ENCODE measurements around the gene EEF1G. TPM values are rescaled to one million over a fixed set of nuclear protein-coding genes. Genes with fewer than 3 reads are reported as not detected.

Gene EEF1G
- total RNA-seq, 1 experiment from 2014 or later = 1,855 TPM

- Mint-ChIP-seq H3K4me1 (ENCODE audit: insufficient read depth, unreplicated experiment) (peaks cover 38% of the 10 kb centered on the region), H3K27ac (ENCODE audit: low read depth, unreplicated experiment) (peak overlapping the region; percentile 96), H3K27me3 (ENCODE audit: insufficient read depth, unreplicated experiment) (no peaks in the 10 kb centered on the region), H3K4me3 (ENCODE audit: unreplicated experiment) (peak overlapping the region; percentile 86), H3K36me3 (ENCODE audit: insufficient read depth, unreplicated experiment) (peaks cover 77% of the 10 kb centered on the region), H3K9me3 (ENCODE audit: unreplicated experiment) (no peaks in the 10 kb centered on the region)
- intact Hi-C loops (cut with micrococcal nuclease) = no loop called here
- POLR2A ChIA-PET = interaction anchor here (0.6 to 5.2 kb wide), 33 partner anchors 8 to 1896 kb away, joined by 3 to 152 read pairs (median 5); partner anchors contain the start of genes AHNAK, B3GAT3, C11orf98 and CSKMT
- TF ChIP-seq, protein P1, sequence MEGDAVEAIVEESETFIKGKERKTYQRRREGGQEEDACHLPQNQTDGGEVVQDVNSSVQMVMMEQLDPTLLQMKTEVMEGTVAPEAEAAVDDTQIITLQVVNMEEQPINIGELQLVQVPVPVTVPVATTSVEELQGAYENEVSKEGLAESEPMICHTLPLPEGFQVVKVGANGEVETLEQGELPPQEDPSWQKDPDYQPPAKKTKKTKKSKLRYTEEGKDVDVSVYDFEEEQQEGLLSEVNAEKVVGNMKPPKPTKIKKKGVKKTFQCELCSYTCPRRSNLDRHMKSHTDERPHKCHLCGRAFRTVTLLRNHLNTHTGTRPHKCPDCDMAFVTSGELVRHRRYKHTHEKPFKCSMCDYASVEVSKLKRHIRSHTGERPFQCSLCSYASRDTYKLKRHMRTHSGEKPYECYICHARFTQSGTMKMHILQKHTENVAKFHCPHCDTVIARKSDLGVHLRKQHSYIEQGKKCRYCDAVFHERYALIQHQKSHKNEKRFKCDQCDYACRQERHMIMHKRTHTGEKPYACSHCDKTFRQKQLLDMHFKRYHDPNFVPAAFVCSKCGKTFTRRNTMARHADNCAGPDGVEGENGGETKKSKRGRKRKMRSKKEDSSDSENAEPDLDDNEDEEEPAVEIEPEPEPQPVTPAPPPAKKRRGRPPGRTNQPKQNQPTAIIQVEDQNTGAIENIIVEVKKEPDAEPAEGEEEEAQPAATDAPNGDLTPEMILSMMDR (IDR thresholded peaks at IDR 0.05; ENCODE audit: unreplicated experiment) = no peak
- BruUV-seq (replicated peaks) = no TSS peak
- peak; percentile 98 for DNase-seq (ENCODE audit: unreplicated experiment)
- CTCF ChIA-PET = interaction anchor here (0.6 to 1.4 kb wide), 3 partner anchors 14 to 263 kb away, joined by 3 to 4 read pairs (median 3); partner anchors contain the start of genes EML3 and ROM1
Measured at GRCh38 chr11:62599069-62599696, 25.5 kb upstream of the EEF1G start.

DNA sequence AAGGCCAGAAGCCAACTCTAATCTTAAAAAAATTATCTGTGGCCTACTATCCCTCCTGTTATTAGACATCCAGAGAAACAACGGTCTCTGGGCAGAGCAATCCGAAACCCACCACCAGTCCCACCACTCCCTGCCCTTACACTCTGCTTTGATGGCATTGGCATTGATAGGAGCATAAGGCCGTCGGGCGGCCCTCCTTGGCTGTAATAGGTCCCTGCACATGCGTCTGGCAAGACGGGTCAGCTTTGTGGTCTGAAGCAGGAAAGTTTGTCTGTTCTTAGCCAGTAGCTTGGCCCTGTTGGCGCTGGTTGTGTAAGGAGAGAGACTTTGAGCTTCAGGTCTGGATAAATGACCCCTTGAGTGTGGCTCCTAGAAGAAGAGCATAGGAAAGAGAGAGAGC lies 21.4 kb upstream of the EEF1G start:
- H3K36me3 Mint-ChIP-seq (ENCODE audit: insufficient read depth, unreplicated experiment) = peaks cover 90% of the 10 kb centered on the region
- H3K4me3 Mint-ChIP-seq (ENCODE audit: unreplicated experiment) = no peak overlapping the region
- TF ChIP-seq, protein P1 (IDR thresholded peaks at IDR 0.05; ENCODE audit: unreplicated experiment) = no peak
- CTCF ChIA-PET = interaction anchor here (0.6 to 1.1 kb wide), 3 partner anchors 57 to 98 kb away, joined by 3 to 4 read pairs (median 3); partner anchors contain the start of gene C11orf98
- DNase-seq (ENCODE audit: unreplicated experiment) = no peak
- BruUV-seq (replicated peaks) = no TSS peak
- no peaks in the 10 kb centered on the region for H3K27me3 Mint-ChIP-seq (ENCODE audit: insufficient read depth, unreplicated experiment)
- H3K9me3 Mint-ChIP-seq (ENCODE audit: unreplicated experiment) = no peaks in the 10 kb centered on the region
- H3K4me1 Mint-ChIP-seq (ENCODE audit: insufficient read depth, unreplicated experiment) = peaks cover 38% of the 10 kb centered on the region
- intact Hi-C loops (cut with micrococcal nuclease) = no loop called here
- POLR2A ChIA-PET = interaction anchor here (0.6 to 6.6 kb wide), 7 partner anchors 17 to 353 kb away, joined by 3 to 164 read pairs (median 3); partner anchors contain the start of genes EEF1G, EML3, LBHD1 and ROM1
- no peak overlapping the region for H3K27ac Mint-ChIP-seq (ENCODE audit: low read depth, unreplicated experiment)

- peak; percentile 87 for DNase-seq (ENCODE audit: unreplicated experiment)
- intact Hi-C loops (cut with micrococcal nuclease) = loop anchor here (2.0 to 5.0 kb wide), 2 partner anchors 19 to 79 kb away; partner anchors contain the start of genes EML3, LBHD1, ROM1 and UQCC3
- Mint-ChIP-seq H3K4me1 (ENCODE audit: insufficient read depth, unreplicated experiment) (peaks cover 23% of the 10 kb centered on the region), H3K9me3 (ENCODE audit: unreplicated experiment) (no peaks in the 10 kb centered on the region), H3K27ac (ENCODE audit: low read depth, unreplicated experiment) (peak overlapping the region; percentile 27), H3K4me3 (ENCODE audit: unreplicated experiment) (no peak overlapping the region), H3K27me3 (ENCODE audit: insufficient read depth, unreplicated experiment) (no peaks in the 10 kb centered on the region), H3K36me3 (ENCODE audit: insufficient read depth, unreplicated experiment) (peaks cover 84% of the 10 kb centered on the region)
- TF ChIP-seq, protein P1 (IDR thresholded peaks at IDR 0.05; ENCODE audit: unreplicated experiment) = peak; percentile 55
- BruUV-seq (replicated peaks) = no TSS peak
- CTCF ChIA-PET = interaction anchor here (0.5 to 3.9 kb wide), 20 partner anchors 11 to 291 kb away, joined by 3 to 39 read pairs (median 3); partner anchors contain the start of genes B3GAT3, C11orf98, CSKMT and EML3
- POLR2A ChIA-PET = interaction anchor here (0.7 to 6.6 kb wide), 15 partner anchors 8 to 622 kb away, joined by 3 to 164 read pairs (median 35); partner anchors contain the start of genes AHNAK, B3GAT3, C11orf98 and CSKMT
Measured at GRCh38 chr11:62593434-62594044, 19.8 kb upstream of the EEF1G start.

DNA sequence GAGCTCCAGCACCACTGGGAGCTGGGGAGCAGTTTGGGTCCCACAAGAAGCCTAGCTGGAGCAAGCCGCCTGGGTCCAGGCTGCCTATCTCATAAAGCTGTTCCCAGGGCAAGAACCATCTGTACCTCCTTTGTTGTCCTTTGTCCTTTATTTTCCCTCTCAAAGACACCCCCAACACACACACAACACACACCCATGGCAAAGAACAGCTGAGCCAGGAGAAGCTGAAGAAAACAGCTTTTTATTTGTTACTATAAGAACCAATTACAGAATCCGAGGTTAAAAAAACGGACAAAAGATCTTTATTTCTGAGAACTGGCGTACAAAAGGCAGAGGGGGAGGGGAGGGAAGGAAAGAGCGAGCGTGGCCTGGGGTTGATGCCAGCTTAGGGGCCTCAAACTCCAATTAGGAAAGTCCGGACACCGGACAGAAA lies 19.3 kb upstream of the EEF1G start:
- no peaks in the 10 kb centered on the region for H3K27me3 Mint-ChIP-seq (ENCODE audit: insufficient read depth, unreplicated experiment)
- TF ChIP-seq, protein P1 (IDR thresholded peaks at IDR 0.05; ENCODE audit: unreplicated experiment) = no peak
- DNase-seq (ENCODE audit: unreplicated experiment) = no peak
- POLR2A ChIA-PET = interaction anchor here (0.7 to 6.6 kb wide), 15 partner anchors 8 to 622 kb away, joined by 3 to 164 read pairs (median 35); partner anchors contain the start of genes AHNAK, B3GAT3, C11orf98 and CSKMT
- no peaks in the 10 kb centered on the region for H3K9me3 Mint-ChIP-seq (ENCODE audit: unreplicated experiment)
- no TSS peak for BruUV-seq (replicated peaks)
- CTCF ChIA-PET = interaction anchor here (0.6 to 3.9 kb wide), 19 partner anchors 14 to 212 kb away, joined by 3 to 39 read pairs (median 4); partner anchors contain the start of genes B3GAT3, C11orf98, CSKMT and EML3
- peak overlapping the region; percentile 27 for H3K27ac Mint-ChIP-seq (ENCODE audit: low read depth, unreplicated experiment)
- intact Hi-C loops (cut with micrococcal nuclease) = loop anchor here (2.0 to 5.0 kb wide), 2 partner anchors 20 to 79 kb away; partner anchors contain the start of genes EML3, LBHD1, ROM1 and UQCC3
- H3K4me3 Mint-ChIP-seq (ENCODE audit: unreplicated experiment) = no peak overlapping the region
- H3K4me1 Mint-ChIP-seq (ENCODE audit: insufficient read depth, unreplicated experiment) = peaks cover 17% of the 10 kb centered on the region
- H3K36me3 Mint-ChIP-seq (ENCODE audit: insufficient read depth, unreplicated experiment) = peaks cover 84% of the 10 kb centered on the region
